Measurements from ENCODE around the gene CRB2.

Gene CRB2

GRCh38 chr9:123320814-123321213 is 35.2 kb upstream of the CRB2 start:
- Histone ChIP-seq H3K9ac (ENCODE audit: low read length) (no peak overlapping the region), H3K4me3 (ENCODE audit: low read length) (no peak overlapping the region)

GRCh38 chr9:123321616-123322272 is 34.3 kb upstream of the CRB2 start:
- no peak overlapping the region for H3K9ac ChIP-seq (ENCODE audit: low read length)
- H3K27me3 ChIP-seq (ENCODE audit: control insufficient read depth, insufficient read depth, low read length) = no peaks in the 10 kb centered on the region
- H3K4me3 ChIP-seq (ENCODE audit: low read length) = no peak overlapping the region
- no peaks in the 10 kb centered on the region for H3K9me3 ChIP-seq (ENCODE audit: control insufficient read depth, low read depth, low read length)
- H3K27ac ChIP-seq (ENCODE audit: low read length) = no peak overlapping the region
- peaks cover 8% of the 10 kb centered on the region for H3K4me1 ChIP-seq (ENCODE audit: control insufficient read depth, low read depth, low read length)
- no peaks in the 10 kb centered on the region for H3K36me3 ChIP-seq (ENCODE audit: control insufficient read depth, low read depth, low read length)

More at GRCh38 chr9:123320814-123321213, 35.2 kb upstream of the CRB2 start:
- no peaks in the 10 kb centered on the region for H3K36me3 ChIP-seq (ENCODE audit: control insufficient read depth, low read depth, low read length)
- H3K27me3 ChIP-seq (ENCODE audit: control insufficient read depth, insufficient read depth, low read length) = no peaks in the 10 kb centered on the region
- H3K9me3 ChIP-seq (ENCODE audit: control insufficient read depth, low read depth, low read length) = no peaks in the 10 kb centered on the region
- H3K27ac ChIP-seq (ENCODE audit: low read length) = no peak overlapping the region
- H3K4me1 ChIP-seq (ENCODE audit: control insufficient read depth, low read depth, low read length) = peaks cover 8% of the 10 kb centered on the region

- Histone ChIP-seq H3K9ac (ENCODE audit: low read length) (no peak overlapping the region), H3K27me3 (ENCODE audit: control insufficient read depth, insufficient read depth, low read length) (no peaks in the 10 kb centered on the region), H3K27ac (ENCODE audit: low read length) (no peak overlapping the region), H3K4me1 (ENCODE audit: control insufficient read depth, low read depth, low read length) (peaks cover 8% of the 10 kb centered on the region), H3K9me3 (ENCODE audit: control insufficient read depth, low read depth, low read length) (no peaks in the 10 kb centered on the region), H3K36me3 (ENCODE audit: control insufficient read depth, low read depth, low read length) (no peaks in the 10 kb centered on the region), H3K4me3 (ENCODE audit: low read length) (no peak overlapping the region)
Observed at GRCh38 chr9:123322273-123323195, 33.5 kb upstream of the CRB2 start.

GRCh38 chr9:123323196-123324013 is 32.6 kb upstream of the CRB2 start:
- Histone ChIP-seq H3K27me3 (ENCODE audit: control insufficient read depth, insufficient read depth, low read length) (no peaks in the 10 kb centered on the region), H3K9ac (ENCODE audit: low read length) (no peak overlapping the region), H3K4me3 (ENCODE audit: low read length) (no peak overlapping the region), H3K4me1 (ENCODE audit: control insufficient read depth, low read depth, low read length) (peaks cover 8% of the 10 kb centered on the region), H3K9me3 (ENCODE audit: control insufficient read depth, low read depth, low read length) (no peaks in the 10 kb centered on the region), H3K36me3 (ENCODE audit: control insufficient read depth, low read depth, low read length) (no peaks in the 10 kb centered on the region), H3K27ac (ENCODE audit: low read length) (no peak overlapping the region)

GRCh38 chr9:123324767-123325183 is 31.2 kb upstream of the CRB2 start:
- H3K4me1 ChIP-seq (ENCODE audit: control insufficient read depth, low read depth, low read length) = peaks cover 8% of the 10 kb centered on the region
- H3K36me3 ChIP-seq (ENCODE audit: control insufficient read depth, low read depth, low read length) = no peaks in the 10 kb centered on the region
- no peaks in the 10 kb centered on the region for H3K27me3 ChIP-seq (ENCODE audit: control insufficient read depth, insufficient read depth, low read length)
- no peak overlapping the region for H3K27ac ChIP-seq (ENCODE audit: low read length)
- no peak overlapping the region for H3K4me3 ChIP-seq (ENCODE audit: low read length)
- no peaks in the 10 kb centered on the region for H3K9me3 ChIP-seq (ENCODE audit: control insufficient read depth, low read depth, low read length)
- H3K9ac ChIP-seq (ENCODE audit: low read length) = no peak overlapping the region

GRCh38 chr9:123326187-123326586 is 29.8 kb upstream of the CRB2 start:
- Histone ChIP-seq H3K27ac (ENCODE audit: low read length) (no peak overlapping the region), H3K4me3 (ENCODE audit: low read length) (no peak overlapping the region), H3K36me3 (ENCODE audit: control insufficient read depth, low read depth, low read length) (no peaks in the 10 kb centered on the region), H3K9ac (ENCODE audit: low read length) (no peak overlapping the region), H3K27me3 (ENCODE audit: control insufficient read depth, insufficient read depth, low read length) (no peaks in the 10 kb centered on the region), H3K9me3 (ENCODE audit: control insufficient read depth, low read depth, low read length) (no peaks in the 10 kb centered on the region), H3K4me1 (ENCODE audit: control insufficient read depth, low read depth, low read length) (peaks cover 8% of the 10 kb centered on the region)

- no peaks in the 10 kb centered on the region for H3K9me3 ChIP-seq (ENCODE audit: control insufficient read depth, low read depth, low read length)
- no peak overlapping the region for H3K9ac ChIP-seq (ENCODE audit: low read length)
- H3K4me3 ChIP-seq (ENCODE audit: low read length) = no peak overlapping the region
- peaks cover 8% of the 10 kb centered on the region for H3K4me1 ChIP-seq (ENCODE audit: control insufficient read depth, low read depth, low read length)
- no peaks in the 10 kb centered on the region for H3K27me3 ChIP-seq (ENCODE audit: control insufficient read depth, insufficient read depth, low read length)
- H3K36me3 ChIP-seq (ENCODE audit: control insufficient read depth, low read depth, low read length) = no peaks in the 10 kb centered on the region
- no peak overlapping the region for H3K27ac ChIP-seq (ENCODE audit: low read length)
Observed at GRCh38 chr9:123326662-123327093, 29.3 kb upstream of the CRB2 start.

- H3K4me1 ChIP-seq (ENCODE audit: control insufficient read depth, low read depth, low read length) = peaks cover 7% of the 10 kb centered on the region
- H3K4me3 ChIP-seq (ENCODE audit: low read length) = no peak overlapping the region
- no peak overlapping the region for H3K27ac ChIP-seq (ENCODE audit: low read length)
Observed at GRCh38 chr9:123327697-123328100, 28.3 kb upstream of the CRB2 start.

GRCh38 chr9:123329329-123329955 is 26.6 kb upstream of the CRB2 start:
- Histone ChIP-seq H3K36me3 (ENCODE audit: control insufficient read depth, low read depth, low read length) (no peaks in the 10 kb centered on the region), H3K27me3 (ENCODE audit: control insufficient read depth, insufficient read depth, low read length) (no peaks in the 10 kb centered on the region), H3K27ac (ENCODE audit: low read length) (no peak overlapping the region)

More at GRCh38 chr9:123327697-123328100, 28.3 kb upstream of the CRB2 start:
- no peaks in the 10 kb centered on the region for H3K9me3 ChIP-seq (ENCODE audit: control insufficient read depth, low read depth, low read length)
- no peak overlapping the region for H3K9ac ChIP-seq (ENCODE audit: low read length)
- no peaks in the 10 kb centered on the region for H3K27me3 ChIP-seq (ENCODE audit: control insufficient read depth, insufficient read depth, low read length)
- no peaks in the 10 kb centered on the region for H3K36me3 ChIP-seq (ENCODE audit: control insufficient read depth, low read depth, low read length)

GRCh38 chr9:123331346-123332060 is 24.5 kb upstream of the CRB2 start:
- peaks cover 3% of the 10 kb centered on the region for H3K4me1 ChIP-seq (ENCODE audit: control insufficient read depth, low read depth, low read length)
- no peak overlapping the region for H3K27ac ChIP-seq (ENCODE audit: low read length)
- H3K9me3 ChIP-seq (ENCODE audit: control insufficient read depth, low read depth, low read length) = no peaks in the 10 kb centered on the region
- H3K27me3 ChIP-seq (ENCODE audit: control insufficient read depth, insufficient read depth, low read length) = no peaks in the 10 kb centered on the region
- H3K9ac ChIP-seq (ENCODE audit: low read length) = no peak overlapping the region
- no peaks in the 10 kb centered on the region for H3K36me3 ChIP-seq (ENCODE audit: control insufficient read depth, low read depth, low read length)
- H3K4me3 ChIP-seq (ENCODE audit: low read length) = no peak overlapping the region

More at GRCh38 chr9:123329329-123329955, 26.6 kb upstream of the CRB2 start:
- Histone ChIP-seq H3K9me3 (ENCODE audit: control insufficient read depth, low read depth, low read length) (no peaks in the 10 kb centered on the region), H3K4me3 (ENCODE audit: low read length) (no peak overlapping the region), H3K9ac (ENCODE audit: low read length) (no peak overlapping the region), H3K4me1 (ENCODE audit: control insufficient read depth, low read depth, low read length) (no peaks in the 10 kb centered on the region)
